NCI-H345 treated with DMSO at 0.1 percent for 48 hours (cell line): ENCODE results near the gene CD58.

Source experiments
- DNase-seq: peaks from one replicate; lab custom pipeline; 2025; ENCODE audit not compliant: unreplicated experiment; lab: John Stamatoyannopoulos, UW

Gene CD58

DNA sequence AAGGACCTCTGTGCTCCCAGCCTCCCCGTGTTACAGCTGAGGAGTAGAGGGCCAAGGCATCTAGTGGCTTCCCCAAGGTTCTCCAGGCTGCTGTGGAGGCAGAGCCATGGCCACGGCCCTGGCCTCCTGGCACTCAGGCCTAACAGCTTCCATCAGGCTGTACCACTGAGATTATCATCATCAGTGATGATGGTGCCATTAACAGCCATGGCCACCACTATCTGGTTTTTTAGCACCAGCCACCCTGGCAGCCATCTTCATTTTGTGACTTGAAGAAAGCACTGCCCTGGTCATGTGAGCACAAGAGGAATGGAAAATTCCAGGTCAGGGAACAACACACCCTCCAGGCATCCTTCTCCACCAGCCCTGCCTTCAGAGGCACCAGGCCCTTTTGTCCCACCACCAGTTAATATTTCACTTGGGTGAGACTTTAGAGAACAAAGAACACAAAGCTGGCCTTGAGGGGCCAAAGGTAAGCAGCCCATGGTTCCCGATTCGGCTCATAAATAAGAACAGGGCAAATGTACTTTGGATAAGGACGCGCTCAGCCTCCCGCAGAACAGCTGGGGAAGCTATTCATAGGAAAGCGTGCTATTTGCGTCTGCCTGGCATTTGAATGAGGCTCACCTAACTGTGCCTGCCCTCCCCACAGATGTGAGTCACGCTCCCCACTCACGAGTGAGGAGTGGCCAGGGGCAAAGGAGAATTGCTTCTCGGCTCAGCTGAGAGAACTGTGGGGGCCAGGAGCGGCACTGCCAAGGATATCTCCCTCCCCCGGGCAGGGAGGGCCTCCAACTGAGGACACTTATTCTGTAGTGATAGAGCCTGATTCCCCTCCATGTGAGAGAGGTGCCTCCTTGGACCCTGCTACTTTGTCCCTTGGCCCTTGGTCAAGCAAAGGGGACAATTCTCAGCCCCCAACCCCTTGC lies 95.6 kb downstream of the CD58 start:
- no peak for DNase-seq

DNA sequence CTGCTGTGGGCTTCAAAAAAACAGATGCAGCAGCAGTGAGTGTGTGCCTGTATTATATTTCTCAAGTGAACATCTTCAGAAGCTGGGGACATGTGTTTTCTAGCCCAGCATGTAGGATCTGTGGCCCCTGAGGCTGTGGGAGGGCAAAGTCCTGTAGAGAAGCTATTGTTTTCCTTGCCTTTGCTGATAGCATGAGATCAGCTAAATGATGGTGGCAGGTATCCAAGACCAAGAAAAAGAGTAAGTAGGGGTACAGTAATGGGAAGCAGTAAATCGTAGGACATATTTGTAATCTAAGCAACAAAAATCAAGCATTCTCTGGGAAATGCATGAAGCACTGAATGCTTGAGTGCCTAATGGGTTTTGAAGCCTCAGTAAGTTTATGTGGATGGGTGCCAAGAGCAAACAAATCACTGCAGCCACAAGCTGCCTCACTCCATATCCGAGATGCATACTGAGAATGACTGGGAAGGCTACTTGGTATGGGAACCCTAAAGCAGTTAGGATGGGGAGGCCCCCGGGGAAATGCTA lies 98.3 kb downstream of the CD58 start:
- peak; percentile 91 for DNase-seq

DNA sequence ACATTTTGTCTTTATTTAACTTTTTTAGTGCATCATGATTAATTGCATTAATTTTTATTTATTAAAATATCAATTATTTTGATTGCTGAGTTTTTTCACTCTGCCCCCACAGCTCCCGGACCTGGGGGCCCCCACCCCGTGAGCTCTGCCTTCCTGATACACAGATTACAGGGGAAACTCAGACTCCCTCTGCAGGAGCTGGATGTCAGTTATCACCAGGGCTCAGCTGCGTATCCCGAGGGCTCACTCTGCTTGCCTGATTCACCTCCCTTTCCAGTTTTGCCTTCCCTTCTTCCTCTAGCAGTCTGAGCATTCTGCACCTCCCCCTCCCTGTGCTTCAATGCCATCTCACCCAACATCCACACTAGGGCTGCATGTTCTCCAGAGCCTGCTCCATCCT lies 99.6 kb downstream of the CD58 start:
- DNase-seq = no peak

DNA sequence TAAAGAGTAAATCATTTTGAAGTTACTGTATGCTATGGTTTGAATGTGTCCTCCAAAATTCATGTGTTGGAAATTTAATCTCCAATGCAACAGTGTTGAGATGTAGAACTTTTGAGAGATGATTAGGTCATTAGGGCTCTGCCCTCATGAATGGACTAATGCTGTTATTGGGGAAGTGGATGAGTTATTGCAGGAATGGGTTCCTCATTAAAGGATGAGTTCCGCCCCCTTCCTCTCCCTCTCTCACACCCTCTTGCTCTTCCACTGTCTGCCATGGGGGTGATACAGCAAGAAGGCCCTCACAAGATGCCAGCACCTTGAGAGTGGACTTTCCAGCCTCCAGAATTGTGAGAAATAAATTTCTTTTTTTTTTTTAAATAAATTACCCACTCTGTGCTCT lies 100.2 kb downstream of the CD58 start:
- DNase-seq = no peak

DNA sequence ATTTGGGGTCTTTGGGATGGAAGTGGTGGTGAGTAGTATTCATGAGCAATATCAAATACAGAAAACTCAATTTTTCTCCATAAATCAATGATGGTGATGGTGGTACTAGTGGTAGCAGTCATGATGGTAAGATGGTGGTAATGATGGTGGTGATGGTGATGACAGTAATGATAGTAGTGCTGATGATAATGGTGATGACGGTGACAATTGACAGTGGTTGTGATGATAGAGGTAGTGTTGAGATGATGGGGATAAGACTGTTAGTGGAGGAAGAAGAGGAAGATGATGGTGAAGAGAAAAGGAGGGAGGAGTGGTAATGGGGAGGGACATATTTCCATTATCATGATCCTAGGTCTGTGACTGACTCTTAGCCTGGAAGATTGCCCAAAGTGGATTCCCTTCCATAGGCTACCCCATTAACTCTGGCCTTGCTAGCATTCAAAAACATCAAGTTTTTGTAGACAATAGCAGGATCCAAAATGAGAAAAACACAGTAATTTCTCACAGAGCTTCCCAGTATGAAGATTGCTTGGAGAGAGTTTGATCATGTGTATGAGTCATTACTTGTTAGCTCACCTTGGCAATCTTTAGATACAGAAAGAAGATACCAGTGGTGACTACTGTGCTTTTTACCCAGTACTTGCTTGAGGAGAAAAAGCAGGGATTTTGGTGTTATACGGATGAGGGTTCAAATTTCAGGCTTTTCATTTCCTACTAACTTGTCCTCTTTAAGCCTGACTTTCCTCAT lies 103.8 kb downstream of the CD58 start:
- DNase-seq = no peak

DNA sequence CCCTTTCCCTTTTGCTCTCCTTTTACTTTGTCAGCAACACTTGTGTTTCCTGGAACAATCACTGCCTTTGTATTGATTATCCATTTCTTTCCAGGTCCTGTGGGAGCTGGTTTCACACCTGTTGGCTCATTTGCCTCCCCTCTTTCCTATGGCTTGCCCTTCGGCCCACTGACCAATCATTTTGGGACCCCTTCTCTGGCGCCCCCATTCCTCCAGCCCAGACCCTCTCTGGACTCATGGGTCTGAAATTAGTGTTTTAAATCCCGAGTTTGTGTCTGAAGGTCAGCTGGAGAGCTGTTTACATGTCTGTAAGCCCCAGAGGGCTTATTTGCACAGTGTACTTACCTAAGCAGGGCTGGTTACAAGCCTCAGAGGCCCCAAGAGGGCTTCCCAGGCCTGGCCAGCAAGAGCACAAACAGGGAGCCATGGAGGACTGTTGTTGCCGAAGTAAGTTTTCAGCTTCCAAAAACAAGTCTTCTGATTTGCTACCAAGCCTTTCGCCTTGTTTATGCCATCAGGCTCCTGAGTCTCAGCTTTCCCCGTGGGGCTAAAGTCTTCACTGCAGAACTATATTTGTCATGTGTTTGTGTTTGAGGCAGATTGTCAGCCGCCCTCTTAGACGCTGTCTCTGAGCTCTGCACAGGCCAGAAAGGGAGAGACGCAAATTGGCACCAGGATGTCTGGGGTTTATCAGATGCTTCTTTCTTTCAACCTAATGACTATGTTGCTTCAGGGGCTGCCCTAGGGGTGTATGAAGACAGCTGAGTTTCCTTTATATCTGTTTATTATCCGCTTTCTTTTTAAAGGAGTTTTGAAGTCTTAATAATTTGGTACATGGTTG lies 104.8 kb downstream of the CD58 start:
- no peak for DNase-seq

DNA sequence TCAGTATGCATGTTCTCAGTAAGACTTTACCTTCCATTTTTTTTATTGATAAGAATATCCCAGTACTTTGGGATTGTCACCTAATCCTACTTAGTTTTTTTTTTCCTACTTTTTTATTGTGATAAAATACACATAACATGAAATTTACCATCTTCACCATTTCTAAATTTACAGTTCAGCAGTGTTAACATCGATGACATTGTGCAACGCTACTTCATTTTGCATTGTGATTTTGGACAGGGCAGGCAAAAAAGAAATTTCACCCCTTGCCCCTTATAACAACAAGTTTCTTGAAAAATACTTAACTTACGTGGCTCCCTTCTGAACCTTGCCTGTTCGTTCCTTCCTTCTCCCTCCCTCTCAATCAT lies 105.4 kb downstream of the CD58 start:
- DNase-seq = no peak
